SK-N-MC (cell line): ENCODE measurements around the gene SIGLEC8.

Source experiments
- EZH2 ChIP-seq: fragments of 200-600 bp; sonication (generic); IDR thresholded peaks from one replicate; pipeline ENCODE4 v1.6.1; 2017; ENCODE audit warnings: antibody characterized with exemption
- POLR2AphosphoS5 ChIP-seq: IDR thresholded peaks from 2 replicates; pipeline ENCODE4 v1.6.1; 2012; ENCODE audit warnings: mild to moderate bottlenecking, low read depth, low read length, borderline replicate concordance

- TF ChIP-seq POLR2AphosphoS5 (no peak), EZH2 (no peak)
Measured at GRCh38 chr19:51507192-51507591, 48.9 kb upstream of the SIGLEC8 start.
